OCI-LY3 (cell line): ENCODE results near the gene SOX4.

Source experiments
- CTCF ChIP-seq: fragments of 200-600, 300-600 bp; sonication (generic); IDR thresholded peaks from 2 replicates; pipeline ENCODE4 v1.5.1; 2014; ENCODE audit warnings: antibody characterized with exemption, low read length, low read depth
- EZH2phosphoT487 ChIP-seq: fragments of 200-600 bp; shearing (Covaris generic); IDR thresholded peaks from 2 replicates; pipeline ENCODE4 v1.6.1; 2018; ENCODE audit warnings: antibody characterized with exemption, mixed run types, low read depth

- TF ChIP-seq CTCF = no peak
- TF ChIP-seq EZH2phosphoT487 = no peak
Observed at GRCh38 chr6:21616005-21616404, 22.5 kb downstream of the SOX4 start.
